Endothelial cell of umbilical vein (primary cell): ENCODE measurements around the gene SEMA5A. TPM values are rescaled to one million over a fixed set of nuclear protein-coding genes. Genes with fewer than 3 reads are reported as not detected.

ENCODE experiments used
- BruUV-seq: library from RNA; stranded (reverse); fragments of 400-500 nt; replicated peaks from 2 replicates; lab custom pipeline; 2021; lab: Mats Ljungman, UMichigan
- CTCF ChIA-PET: fragments of 300-600, 350-600 bp; sonication (Branson Sonifier 250); formaldehyde crosslinking; loops from one replicate; lab custom pipeline; 2021; ENCODE audit warnings: antibody characterized with exemption, inconsistent platforms; lab: Charles Lee
- POLR2A ChIA-PET: fragments of 300-600, 350-600 bp; sonication (Branson Sonifier 250); formaldehyde crosslinking; loops from one replicate; lab custom pipeline; 2021; ENCODE audit warnings: antibody characterized with exemption, inconsistent platforms; lab: Charles Lee
- DNase-seq: peaks from one replicate; pipeline ENCODE4 v3.0.0-alpha.2; 2011; ENCODE audit warnings: low read depth, low spot score
- FAIRE-seq: peaks from 2 replicates; lab custom pipeline; 2011; peaks lifted over from hg19 to GRCh38; lab: Jason Lieb, UNC
- H2AFZ ChIP-seq: 2 replicates; pipeline ENCODE4 v1.6.0; 2012; ENCODE audit warnings: low read depth, low read length, control low read depth, inconsistent platforms
- H3K27ac ChIP-seq: 2 replicates; pipeline ENCODE4 v1.5.1; 2011; ENCODE audit warnings: low read depth, mild to moderate bottlenecking, control low read depth, low read length, moderate library complexity; ENCODE audit not compliant: insufficient read depth
- H3K27me3 ChIP-seq, 2 experiments: 2 replicates each; pipeline versions ENCODE4 v1.6.0 to v1.6.1; 2011; ENCODE audit warnings: low read length in 2 of 2, mixed read lengths in 1 of 2; ENCODE audit not compliant: control insufficient read depth in 2 of 2, insufficient read depth in 2 of 2
- H3K36me3 ChIP-seq, 2 experiments: 2 replicates in 1 of 2; 3 replicates in 1 of 2; pipeline ENCODE4 v1.5.1; 2011; ENCODE audit warnings: low read length in 2 of 2, mild to moderate bottlenecking in 1 of 2, moderate library complexity in 1 of 2; ENCODE audit not compliant: control insufficient read depth in 2 of 2, insufficient read depth in 2 of 2; ENCODE audit errors: extremely low read depth in 1 of 2
- H3K4me1 ChIP-seq: 3 replicates; pipeline ENCODE4 v1.5.1; 2011; ENCODE audit warnings: mild to moderate bottlenecking, low read length; ENCODE audit not compliant: control insufficient read depth, insufficient read depth; ENCODE audit errors: extremely low read depth
- H3K4me2 ChIP-seq: 2 replicates; pipeline ENCODE4 v1.6.1; 2011; ENCODE audit warnings: low read length, control low read depth, mixed read lengths; ENCODE audit not compliant: insufficient read depth
- H3K4me3 ChIP-seq, 3 experiments: fragments of 200-600 bp in 1 of 3; sonication (generic), shearing (Covaris generic) in 1 of 3; replicated peaks in 1 of 3; 2 replicates each; pipeline ENCODE4 v1.5.1; 2011 to 2016; ENCODE audit warnings: control low read depth in 3 of 3, low read length in 3 of 3, mild to moderate bottlenecking in 2 of 3, inconsistent platforms in 1 of 3, low read depth in 1 of 3, moderate library complexity in 1 of 3; ENCODE audit not compliant: insufficient read depth in 1 of 3
- H3K79me2 ChIP-seq: 2 replicates; pipeline ENCODE4 v1.6.0; 2012; ENCODE audit warnings: low read length, inconsistent platforms; ENCODE audit not compliant: control insufficient read depth, insufficient read depth
- H3K9ac ChIP-seq: replicated peaks from 2 replicates; pipeline ENCODE3; 2011; ENCODE audit warnings: low read length, control low read depth; ENCODE audit not compliant: insufficient read depth; ENCODE audit errors: extremely low read depth
- H3K9me1 ChIP-seq: replicated peaks from 3 replicates; pipeline ENCODE4 v1.6.0; 2011; ENCODE audit warnings: mild to moderate bottlenecking, low read length; ENCODE audit not compliant: control insufficient read depth, insufficient read depth; ENCODE audit errors: extremely low read depth
- H3K9me3 ChIP-seq: replicated peaks from 2 replicates; pipeline ENCODE4 v1.5.1; 2012; ENCODE audit warnings: low read length, inconsistent platforms; ENCODE audit not compliant: control insufficient read depth, insufficient read depth
- H4K20me1 ChIP-seq: replicated peaks from 2 replicates; pipeline ENCODE3; 2011; ENCODE audit warnings: mild to moderate bottlenecking, low read length; ENCODE audit not compliant: control insufficient read depth, insufficient read depth; ENCODE audit errors: extremely low read depth
- CTCF ChIP-seq, 2 donors: IDR thresholded peaks; 1 replicate in 1 of 2; 2 replicates in 1 of 2; pipeline ENCODE4 v1.5.1; 2011; ENCODE audit warnings: low read length in 2 of 2, mild to moderate bottlenecking in 2 of 2, moderate library complexity in 2 of 2, control low read depth in 1 of 2, inconsistent platforms in 1 of 2, low read depth in 1 of 2; ENCODE audit not compliant: insufficient read depth in 1 of 2; ENCODE audit errors: extremely low read depth in 1 of 2
- EZH2 ChIP-seq: IDR thresholded peaks from 2 replicates; pipeline ENCODE4 v1.6.1; 2012; ENCODE audit warnings: borderline replicate concordance, low read depth, mild to moderate bottlenecking, moderate library complexity, low read length, inconsistent platforms; ENCODE audit not compliant: severe bottlenecking
- FOS ChIP-seq: IDR thresholded peaks from 2 replicates; pipeline ENCODE4 v1.6.1; 2011; ENCODE audit warnings: mild to moderate bottlenecking, low read length, moderate library complexity, borderline replicate concordance; ENCODE audit not compliant: insufficient read depth
- JUN ChIP-seq: IDR thresholded peaks from 2 replicates; pipeline ENCODE4 v1.6.1; 2011; ENCODE audit warnings: borderline replicate concordance, low read depth; ENCODE audit not compliant: insufficient read length, insufficient read depth
- MAX ChIP-seq: IDR thresholded peaks from 2 replicates; pipeline ENCODE4 v1.6.1; 2011; ENCODE audit not compliant: insufficient read depth, insufficient read length
- MYC ChIP-seq: IDR thresholded peaks from one replicate; pipeline ENCODE4 v1.6.1; 2011; ENCODE audit warnings: mild to moderate bottlenecking, low read depth, low read length
- POLR2AphosphoS5 ChIP-seq: IDR thresholded peaks from 2 replicates; pipeline ENCODE4 v1.6.1; 2012; ENCODE audit warnings: low read depth, mild to moderate bottlenecking, control low read depth, low read length, moderate library complexity; ENCODE audit not compliant: insufficient read depth
- dilution Hi-C: fragments of 300-500 bp; cut with MboI; formaldehyde crosslinking; loops from one replicate; pipeline ENCODE4 v1.15.0; 2019; ENCODE audit warnings: low sequenced_read_pairs; ENCODE audit not compliant: extremely low pct_ligation_motif_present
- intact Hi-C: fragments of 100-400 bp; cut with micrococcal nuclease; formaldehyde crosslinking; loops from one replicate; pipeline ENCODE4 v1.10.0; 2022
- polyA plus RNA-seq, 4 experiments: library from polyadenylated mRNA; depleted of rRNA in 3 of 4; stranded (reverse) in 3 of 4; unstranded in 1 of 4; fragments of >200 nt; gene quantifications; 2 replicates each; pipeline versions ENCODE4 v1.2.1 to v1.2.3, GENCODE V29; 2011 to 2012; ENCODE audit warnings: missing spikeins in 1 of 4
- total RNA-seq: library from RNA; stranded (reverse); gene quantifications from 2 replicates; pipeline ENCODE4 v1.2.3, GENCODE V29; 2021

SEMA5A gene
- total and polyA plus RNA-seq, 2 donors (not counting 3 experiments of a cell fraction or from before 2014, with no cell fraction given): 0.04 to 0.06 TPM

- no TSS peak for BruUV-seq
- H3K9me1 ChIP-seq: no peaks in the 10 kb centered on the region
- TF ChIP-seq FOS (no peak), MYC (no peak), POLR2AphosphoS5 (no peak), CTCF (IDR thresholded peaks at IDR 0.05; ENCODE audit: extremely low read depth in 1 of 2, insufficient read depth in 1 of 2, low read depth in 1 of 2, low read length in 2 of 2) (no peak), MAX (no peak), EZH2 (no peak), JUN (no peak)
- no peaks in the 10 kb centered on the region for H3K79me2 ChIP-seq
- no peak overlapping the region for H3K4me2 ChIP-seq
- intact Hi-C loops (no loop called here), dilution Hi-C loops (no loop called here)
- no peak overlapping the region for H3K4me3 ChIP-seq
- H2AFZ ChIP-seq: no peak overlapping the region
- H3K27me3 ChIP-seq: no peaks in the 10 kb centered on the region
- H4K20me1 ChIP-seq: no peaks in the 10 kb centered on the region
- H3K4me1 ChIP-seq: no peaks in the 10 kb centered on the region
- no peak overlapping the region for H3K27ac ChIP-seq
- H3K9me3 ChIP-seq: no peaks in the 10 kb centered on the region
- POLR2A ChIA-PET: no interaction called here
- no peak overlapping the region for H3K9ac ChIP-seq
- CTCF ChIA-PET: no interaction called here
- no peaks in the 10 kb centered on the region for H3K36me3 ChIP-seq
- FAIRE-seq: no peak
- DNase-seq: no peak
Observed at GRCh38 chr5:9513827-9514226, 32.0 kb downstream of the SEMA5A start.
